A549 (cell line): ENCODE measurements around the gene TESK2.

Source experiments
- CEBPB ChIP-seq, 2 experiments: fragments of >200 bp in 1 of 2; sonication (Bioruptor Twin) in 1 of 2; formaldehyde crosslinking in 1 of 2; IDR thresholded peaks; 2 replicates each; pipeline ENCODE4 v1.6.1; 2012 to 2016
- EP300 ChIP-seq, 2 experiments: fragments of >200 bp; sonication (Bioruptor Twin); formaldehyde crosslinking; IDR thresholded peaks; 2 replicates in 1 of 2; 3 replicates in 1 of 2; pipeline ENCODE4 v1.6.1; 2016 to 2017
- ESRRA ChIP-seq: fragments of 150-350 bp; IDR thresholded peaks from 2 replicates; pipeline ENCODE4 v1.6.1; 2014; ENCODE audit warnings: mild to moderate bottlenecking, low read length, borderline replicate concordance
- JUN ChIP-seq, 2 experiments: fragments of >200 bp; sonication (Bioruptor Twin); formaldehyde crosslinking; IDR thresholded peaks; 2 replicates in 1 of 2; 3 replicates in 1 of 2; pipeline ENCODE4 v1.6.1; 2016 to 2017
- KDM1A ChIP-seq: fragments of 200-600 bp; sonication (generic); IDR thresholded peaks from 2 replicates; pipeline ENCODE4 v1.6.1; 2016; ENCODE audit warnings: low read depth, mild to moderate bottlenecking
- MYC ChIP-seq: IDR thresholded peaks from 2 replicates; pipeline ENCODE4 v1.6.1; 2012; ENCODE audit warnings: mild to moderate bottlenecking, inconsistent platforms, low read length, improper control_type of control experiment, borderline replicate concordance
- PBX3 ChIP-seq: IDR thresholded peaks from 2 replicates; pipeline ENCODE4 v1.6.1; 2012
- RAD21 ChIP-seq, 2 experiments: fragments of >200 bp in 1 of 2; sonication (Bioruptor Twin) in 1 of 2; formaldehyde crosslinking in 1 of 2; IDR thresholded peaks in 1 of 2; conservative IDR thresholded peaks in 1 of 2; 2 replicates in 1 of 2; 3 replicates in 1 of 2; pipeline ENCODE4 v1.6.1; 2012 to 2018; ENCODE audit warnings: inconsistent platforms in 1 of 2
- RARB ChIP-seq: fragments of 250-450 bp; sonication (Bioruptor Pico); IDR thresholded peaks from 2 replicates; pipeline ENCODE4 v1.8.0; 2021; ENCODE audit warnings: mild to moderate bottlenecking, moderate library complexity
- SMC3 ChIP-seq: fragments of >200 bp; sonication (Bioruptor Twin); formaldehyde crosslinking; IDR thresholded peaks from 3 replicates; pipeline ENCODE4 v1.6.1; 2018; ENCODE audit warnings: inconsistent platforms
- TF ChIP-seq, protein P1 (sequence below): fragments of >200 bp; sonication (Bioruptor Twin); formaldehyde crosslinking; IDR thresholded peaks from 3 replicates; pipeline ENCODE4 v1.5.1; 2016

- no peak for TF ChIP-seq ESRRA
- TF ChIP-seq, protein P1, sequence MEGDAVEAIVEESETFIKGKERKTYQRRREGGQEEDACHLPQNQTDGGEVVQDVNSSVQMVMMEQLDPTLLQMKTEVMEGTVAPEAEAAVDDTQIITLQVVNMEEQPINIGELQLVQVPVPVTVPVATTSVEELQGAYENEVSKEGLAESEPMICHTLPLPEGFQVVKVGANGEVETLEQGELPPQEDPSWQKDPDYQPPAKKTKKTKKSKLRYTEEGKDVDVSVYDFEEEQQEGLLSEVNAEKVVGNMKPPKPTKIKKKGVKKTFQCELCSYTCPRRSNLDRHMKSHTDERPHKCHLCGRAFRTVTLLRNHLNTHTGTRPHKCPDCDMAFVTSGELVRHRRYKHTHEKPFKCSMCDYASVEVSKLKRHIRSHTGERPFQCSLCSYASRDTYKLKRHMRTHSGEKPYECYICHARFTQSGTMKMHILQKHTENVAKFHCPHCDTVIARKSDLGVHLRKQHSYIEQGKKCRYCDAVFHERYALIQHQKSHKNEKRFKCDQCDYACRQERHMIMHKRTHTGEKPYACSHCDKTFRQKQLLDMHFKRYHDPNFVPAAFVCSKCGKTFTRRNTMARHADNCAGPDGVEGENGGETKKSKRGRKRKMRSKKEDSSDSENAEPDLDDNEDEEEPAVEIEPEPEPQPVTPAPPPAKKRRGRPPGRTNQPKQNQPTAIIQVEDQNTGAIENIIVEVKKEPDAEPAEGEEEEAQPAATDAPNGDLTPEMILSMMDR: no peak
- no peak for TF ChIP-seq KDM1A
- TF ChIP-seq RARB (CRISPR knock-in tag): no peak
- TF ChIP-seq PBX3: no peak
- TF ChIP-seq EP300 (IDR thresholded peaks at IDR 0.05): no peak
- TF ChIP-seq MYC: no peak
- no peak for TF ChIP-seq SMC3
- no peak for TF ChIP-seq RAD21 (conservative IDR thresholded peaks at IDR 0.05 in 1 of 2, IDR thresholded peaks at IDR 0.05 in 1 of 2)
- TF ChIP-seq JUN (IDR thresholded peaks at IDR 0.05): no peak
- TF ChIP-seq CEBPB (IDR thresholded peaks at IDR 0.05): no peak
Observed at GRCh38 chr1:45348966-45349677, 141.8 kb downstream of the TESK2 start.
